Measurements from ENCODE around the gene DSC2. TPM values are rescaled to one million over a fixed set of nuclear protein-coding genes. Genes with fewer than 3 reads are reported as not detected.

DSC2 gene
- total and polyA plus RNA-seq, 2 donors (not counting 3 experiments of a cell fraction or from before 2014, with no cell fraction given) = under 0.01 TPM; not detected in 1

GRCh38 chr18:31148600-31148999, 46.4 kb upstream of the DSC2 start:
- DNase-seq (ENCODE audit: low read depth, low spot score) (no peak), FAIRE-seq (no peak)
- POLR2A ChIA-PET = no interaction called here
- TF ChIP-seq MAX (IDR thresholded peaks at IDR 0.05; ENCODE audit: insufficient read depth, insufficient read length) = no peak
- no peak for TF ChIP-seq FOS (IDR thresholded peaks at IDR 0.05; ENCODE audit: borderline replicate concordance, insufficient read depth, low read length)
- no peak for TF ChIP-seq POLR2AphosphoS5 (IDR thresholded peaks at IDR 0.05; ENCODE audit: insufficient read depth, low read depth, low read length)
- no peak for TF ChIP-seq JUN (IDR thresholded peaks at IDR 0.05; ENCODE audit: borderline replicate concordance, insufficient read depth, insufficient read length, low read depth)
- no peak for TF ChIP-seq EZH2 (IDR thresholded peaks at IDR 0.05; ENCODE audit: borderline replicate concordance, low read depth, low read length, severe bottlenecking)
- no peak for TF ChIP-seq CTCF (IDR thresholded peaks at IDR 0.05; ENCODE audit: extremely low read depth in 1 of 2, insufficient read depth in 1 of 2, low read depth in 1 of 2, low read length in 2 of 2)
- TF ChIP-seq MYC (IDR thresholded peaks at IDR 0.05; ENCODE audit: low read depth, low read length) = no peak
- TF ChIP-seq POLR2A (IDR thresholded peaks at IDR 0.05; ENCODE audit: low read depth, low read length) = no peak
- no peak for TF ChIP-seq GATA2 (IDR thresholded peaks at IDR 0.05; ENCODE audit: insufficient read depth, insufficient read length, low read depth, low read length)
- Histone ChIP-seq H2AFZ (ENCODE audit: low read depth, low read length) (no peak overlapping the region), H3K27me3 (ENCODE audit: control insufficient read depth in 2 of 2, insufficient read depth in 2 of 2, low read length in 2 of 2) (no peaks in the 10 kb centered on the region), H3K27ac (ENCODE audit: insufficient read depth, low read depth, low read length) (no peak overlapping the region), H3K4me3 (replicated peaks in 1 of 3; ENCODE audit: insufficient read depth in 1 of 3, low read depth in 1 of 3, low read length in 3 of 3) (no peak overlapping the region), H3K4me2 (ENCODE audit: insufficient read depth, low read length) (no peak overlapping the region), H3K4me1 (ENCODE audit: control insufficient read depth, extremely low read depth, insufficient read depth, low read length) (no peaks in the 10 kb centered on the region), H4K20me1 (replicated peaks; ENCODE audit: control insufficient read depth, extremely low read depth, insufficient read depth, low read length) (no peaks in the 10 kb centered on the region), H3K9me1 (replicated peaks; ENCODE audit: control insufficient read depth, extremely low read depth, insufficient read depth, low read length) (no peaks in the 10 kb centered on the region), H3K9ac (replicated peaks; ENCODE audit: extremely low read depth, insufficient read depth, low read length) (no peak overlapping the region), H3K36me3 (ENCODE audit: control insufficient read depth in 2 of 2, extremely low read depth in 1 of 2, insufficient read depth in 2 of 2, low read length in 2 of 2) (no peaks in the 10 kb centered on the region), H3K9me3 (replicated peaks; ENCODE audit: control insufficient read depth, insufficient read depth, low read length) (no peaks in the 10 kb centered on the region), H3K79me2 (ENCODE audit: control insufficient read depth, insufficient read depth, low read length) (no peaks in the 10 kb centered on the region)
- dilution Hi-C loops (cut with MboI; ENCODE audit: extremely low pct_ligation_motif_present, low sequenced_read_pairs) (no loop called here), intact Hi-C loops (cut with micrococcal nuclease) (no loop called here)
- BruUV-seq (replicated peaks) = no TSS peak
- CTCF ChIA-PET = no interaction called here
